ENCODE data around the gene IL19. TPM values are rescaled to one million over a fixed set of nuclear protein-coding genes. Genes with fewer than 3 reads are reported as not detected.

Gene IL19
- total and polyA plus RNA-seq, 9 of the 15 experiments (the other 6 are each of a cell fraction or from before 2014, with no cell fraction given): not detected

DNA sequence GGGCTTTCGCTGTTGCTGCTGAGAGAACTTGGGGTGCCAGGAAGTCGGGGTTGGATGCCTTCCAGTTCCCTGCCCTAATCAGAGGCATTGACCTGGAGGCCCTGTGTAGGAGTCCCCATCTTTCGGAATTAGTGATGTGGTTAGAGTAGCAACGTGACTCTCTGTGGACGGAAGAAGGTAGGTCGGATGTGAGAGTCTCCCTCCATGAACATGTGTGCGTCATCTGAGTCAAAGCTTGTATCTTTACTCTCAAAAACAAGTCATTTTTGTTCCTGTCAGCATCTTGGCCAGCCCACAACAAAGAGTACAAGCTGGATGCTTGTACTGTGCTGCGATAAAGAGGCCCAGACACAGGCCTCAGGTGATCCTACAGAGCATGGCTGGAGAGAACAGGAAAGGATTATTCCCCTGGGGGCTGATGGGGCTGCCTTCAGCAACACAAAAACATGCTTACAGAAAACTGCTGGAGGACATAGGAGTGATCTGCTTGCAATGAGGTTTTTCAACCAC, 32.7 kb downstream of the IL19 start (continued):
- TF ChIP-seq, protein P1, sequence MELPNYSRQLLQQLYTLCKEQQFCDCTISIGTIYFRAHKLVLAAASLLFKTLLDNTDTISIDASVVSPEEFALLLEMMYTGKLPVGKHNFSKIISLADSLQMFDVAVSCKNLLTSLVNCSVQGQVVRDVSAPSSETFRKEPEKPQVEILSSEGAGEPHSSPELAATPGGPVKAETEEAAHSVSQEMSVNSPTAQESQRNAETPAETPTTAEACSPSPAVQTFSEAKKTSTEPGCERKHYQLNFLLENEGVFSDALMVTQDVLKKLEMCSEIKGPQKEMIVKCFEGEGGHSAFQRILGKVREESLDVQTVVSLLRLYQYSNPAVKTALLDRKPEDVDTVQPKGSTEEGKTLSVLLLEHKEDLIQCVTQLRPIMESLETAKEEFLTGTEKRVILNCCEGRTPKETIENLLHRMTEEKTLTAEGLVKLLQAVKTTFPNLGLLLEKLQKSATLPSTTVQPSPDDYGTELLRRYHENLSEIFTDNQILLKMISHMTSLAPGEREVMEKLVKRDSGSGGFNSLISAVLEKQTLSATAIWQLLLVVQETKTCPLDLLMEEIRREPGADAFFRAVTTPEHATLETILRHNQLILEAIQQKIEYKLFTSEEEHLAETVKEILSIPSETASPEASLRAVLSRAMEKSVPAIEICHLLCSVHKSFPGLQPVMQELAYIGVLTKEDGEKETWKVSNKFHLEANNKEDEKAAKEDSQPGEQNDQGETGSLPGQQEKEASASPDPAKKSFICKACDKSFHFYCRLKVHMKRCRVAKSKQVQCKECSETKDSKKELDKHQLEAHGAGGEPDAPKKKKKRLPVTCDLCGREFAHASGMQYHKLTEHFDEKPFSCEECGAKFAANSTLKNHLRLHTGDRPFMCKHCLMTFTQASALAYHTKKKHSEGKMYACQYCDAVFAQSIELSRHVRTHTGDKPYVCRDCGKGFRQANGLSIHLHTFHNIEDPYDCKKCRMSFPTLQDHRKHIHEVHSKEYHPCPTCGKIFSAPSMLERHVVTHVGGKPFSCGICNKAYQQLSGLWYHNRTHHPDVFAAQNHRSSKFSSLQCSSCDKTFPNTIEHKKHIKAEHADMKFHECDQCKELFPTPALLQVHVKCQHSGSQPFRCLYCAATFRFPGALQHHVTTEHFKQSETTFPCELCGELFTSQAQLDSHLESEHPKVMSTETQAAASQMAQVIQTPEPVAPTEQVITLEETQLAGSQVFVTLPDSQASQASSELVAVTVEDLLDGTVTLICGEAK (IDR thresholded peaks at IDR 0.05): no peak
- TF ChIP-seq, protein P1 (CRISPR knock-in tag; IDR thresholded peaks at IDR 0.05): no peak

Measured in K562 (cell line).